HG02571 (cell line): ENCODE results near the gene TMCC2.
A peak's percentile ranks its signal among the peaks of the same experiment; 100 is the strongest.

Experiments
- ATAC-seq: cut with Tn5 transposase; IDR thresholded peaks from one replicate; pipeline ENCODE4 v1.9.1; 2021; ENCODE audit warnings: mild to moderate bottlenecking, moderate library complexity; ENCODE audit not compliant: unreplicated experiment

TMCC2 gene

GRCh38 chr1:205258719-205259118 is 31.0 kb downstream of the TMCC2 start:
- no peak for ATAC-seq

- ATAC-seq = no peak
Measured at GRCh38 chr1:205259324-205259832, 31.6 kb downstream of the TMCC2 start.

- ATAC-seq = no peak
Measured at GRCh38 chr1:205259998-205260397, 32.3 kb downstream of the TMCC2 start.

- no peak for ATAC-seq
Measured at GRCh38 chr1:205260948-205261732, 33.4 kb downstream of the TMCC2 start.

GRCh38 chr1:205261946-205262691 is 34.4 kb downstream of the TMCC2 start:
- no peak for ATAC-seq

- ATAC-seq = no peak
Measured at GRCh38 chr1:205262731-205263171, 35.0 kb downstream of the TMCC2 start.

- ATAC-seq = no peak
Measured at GRCh38 chr1:205263580-205264190, 35.9 kb downstream of the TMCC2 start.

- ATAC-seq = no peak
Measured at GRCh38 chr1:205266611-205267305, 39.0 kb downstream of the TMCC2 start.

GRCh38 chr1:205267306-205267902 is 39.7 kb downstream of the TMCC2 start:
- no peak for ATAC-seq

- ATAC-seq = no peak
Measured at GRCh38 chr1:205268846-205269680, 41.3 kb downstream of the TMCC2 start.

GRCh38 chr1:205269711-205270110 is 42.0 kb downstream of the TMCC2 start:
- ATAC-seq = no peak

GRCh38 chr1:205270271-205270670 is 42.5 kb downstream of the TMCC2 start:
- no peak for ATAC-seq

- ATAC-seq = no peak
Measured at GRCh38 chr1:205270764-205271163, 43.0 kb downstream of the TMCC2 start.

- no peak for ATAC-seq
Measured at GRCh38 chr1:205271277-205271676, 43.5 kb downstream of the TMCC2 start.

- no peak for ATAC-seq
Measured at GRCh38 chr1:205271745-205272144, 44.0 kb downstream of the TMCC2 start.

- no peak for ATAC-seq
Measured at GRCh38 chr1:205272536-205272935, 44.8 kb downstream of the TMCC2 start.

GRCh38 chr1:205273551-205273982 is 45.8 kb downstream of the TMCC2 start:
- peak; percentile 55 for ATAC-seq

GRCh38 chr1:205274041-205274691 is 46.4 kb downstream of the TMCC2 start:
- ATAC-seq = no peak

- ATAC-seq = no peak
Measured at GRCh38 chr1:205275133-205275532, 47.4 kb downstream of the TMCC2 start.
